GM18870 (cell line): ENCODE results near the gene HTR4.
A peak's percentile ranks its signal among the peaks of the same experiment; 100 is the strongest.

ENCODE experiments used
- ATAC-seq: cut with Tn5 transposase; IDR thresholded peaks from one replicate; pipeline ENCODE4 v1.9.1; 2021; ENCODE audit warnings: moderate library complexity; ENCODE audit not compliant: unreplicated experiment

HTR4 gene

GRCh38 chr5:148615644-148616275, 38.6 kb downstream of the HTR4 start:
- no peak for ATAC-seq

GRCh38 chr5:148607406-148607805, 46.9 kb downstream of the HTR4 start:
- ATAC-seq: no peak

- ATAC-seq: no peak
Observed at GRCh38 chr5:148606296-148606695, 48.0 kb downstream of the HTR4 start.

- no peak for ATAC-seq
Observed at GRCh38 chr5:148599187-148599586, 55.1 kb downstream of the HTR4 start.

GRCh38 chr5:148595697-148596096, 58.6 kb downstream of the HTR4 start:
- ATAC-seq: no peak

- ATAC-seq: no peak
Observed at GRCh38 chr5:148586796-148587195, 67.5 kb downstream of the HTR4 start.

- ATAC-seq: no peak
Observed at GRCh38 chr5:148585988-148586387, 68.3 kb downstream of the HTR4 start.

- ATAC-seq: no peak
Observed at GRCh38 chr5:148584103-148584502, 70.2 kb downstream of the HTR4 start.

- ATAC-seq: no peak
Observed at GRCh38 chr5:148583421-148583965, 70.8 kb downstream of the HTR4 start.

GRCh38 chr5:148574167-148574566, 80.2 kb downstream of the HTR4 start:
- no peak for ATAC-seq

GRCh38 chr5:148573374-148573773, 81.0 kb downstream of the HTR4 start:
- ATAC-seq: no peak

- no peak for ATAC-seq
Observed at GRCh38 chr5:148569948-148570347, 84.4 kb downstream of the HTR4 start.

- no peak for ATAC-seq
Observed at GRCh38 chr5:148565148-148565547, 89.2 kb downstream of the HTR4 start.

- ATAC-seq: no peak
Observed at GRCh38 chr5:148563021-148563420, 91.3 kb downstream of the HTR4 start.

GRCh38 chr5:148561801-148562311, 92.5 kb downstream of the HTR4 start:
- ATAC-seq: no peak

- ATAC-seq: no peak
Observed at GRCh38 chr5:148559461-148559860, 94.9 kb downstream of the HTR4 start.

GRCh38 chr5:148558892-148559291, 95.4 kb downstream of the HTR4 start:
- no peak for ATAC-seq

- ATAC-seq: no peak
Observed at GRCh38 chr5:148556835-148557234, 97.5 kb downstream of the HTR4 start.

- no peak for ATAC-seq
Observed at GRCh38 chr5:148554621-148555020, 99.7 kb downstream of the HTR4 start.

- no peak for ATAC-seq
Observed at GRCh38 chr5:148543727-148544126, 110.6 kb downstream of the HTR4 start.

GRCh38 chr5:148542812-148543211, 111.5 kb downstream of the HTR4 start:
- no peak for ATAC-seq

- ATAC-seq: peak; percentile 87
Observed at GRCh38 chr5:148541054-148541835, 113.1 kb downstream of the HTR4 start.
